Astrocyte (in vitro differentiated cells and primary cell): ENCODE measurements around the gene RPL28. TPM values are rescaled to one million over a fixed set of nuclear protein-coding genes. Genes with fewer than 3 reads are reported as not detected.

ENCODE experiments used
- DNase-seq: peaks from one replicate; pipeline ENCODE4 v3.0.0-alpha.2; 2010; ENCODE audit warnings: low read depth
- FAIRE-seq: peaks from 2 replicates; lab custom pipeline; 2011; peaks lifted over from hg19 to GRCh38; lab: Jason Lieb, UNC
- H2AFZ ChIP-seq: 2 replicates; pipeline ENCODE4 v1.6.0; 2012; ENCODE audit warnings: low read depth, low read length, inconsistent platforms
- H3K27ac ChIP-seq: 2 replicates; pipeline ENCODE4 v1.5.1; 2011; ENCODE audit warnings: low read depth, low read length, inconsistent platforms
- H3K27me3 ChIP-seq: 2 replicates; pipeline ENCODE4 v1.6.0; 2011; ENCODE audit warnings: low read length, inconsistent platforms; ENCODE audit not compliant: insufficient read depth
- H3K36me3 ChIP-seq: 2 replicates; pipeline ENCODE4 v1.5.1; 2011; ENCODE audit warnings: low read length, inconsistent platforms; ENCODE audit not compliant: insufficient read depth
- H3K4me1 ChIP-seq: 2 replicates; pipeline ENCODE4 v1.5.1; 2011; ENCODE audit warnings: low read length, inconsistent platforms; ENCODE audit not compliant: insufficient read depth
- H3K4me2 ChIP-seq: 2 replicates; pipeline ENCODE4 v1.6.0; 2012; ENCODE audit warnings: low read length, inconsistent platforms
- H3K4me3 ChIP-seq: 2 replicates; pipeline ENCODE4 v1.5.1; 2011; ENCODE audit warnings: low read depth, mild to moderate bottlenecking, low read length, inconsistent platforms; ENCODE audit not compliant: insufficient read depth
- H3K79me2 ChIP-seq: 2 replicates; pipeline ENCODE4 v1.6.0; 2012; ENCODE audit warnings: mild to moderate bottlenecking, low read length, inconsistent platforms; ENCODE audit not compliant: insufficient read depth
- H3K9ac ChIP-seq: 2 replicates; pipeline ENCODE4 v1.6.0; 2012; ENCODE audit warnings: mild to moderate bottlenecking, low read length, inconsistent platforms
- H3K9me3 ChIP-seq: 2 replicates; pipeline ENCODE4 v1.5.1; 2012; ENCODE audit warnings: low read depth, mild to moderate bottlenecking, low read length, inconsistent platforms; ENCODE audit not compliant: insufficient read depth
- H4K20me1 ChIP-seq: 2 replicates; pipeline ENCODE4 v1.6.0; 2012; ENCODE audit warnings: low read length, inconsistent platforms; ENCODE audit not compliant: insufficient read depth
- H3K27ac Mint-ChIP-seq: one replicate; pipeline ENCODE4 v1.8.0; 2021; ENCODE audit warnings: mild to moderate bottlenecking, mixed read lengths; ENCODE audit not compliant: unreplicated experiment
- H3K27me3 Mint-ChIP-seq: one replicate; pipeline ENCODE4 v1.8.0; 2021; ENCODE audit warnings: low read depth, mixed read lengths; ENCODE audit not compliant: unreplicated experiment
- H3K36me3 Mint-ChIP-seq: one replicate; pipeline ENCODE4 v1.8.0; 2021; ENCODE audit warnings: low read depth, mixed read lengths; ENCODE audit not compliant: unreplicated experiment
- H3K4me1 Mint-ChIP-seq: one replicate; pipeline ENCODE4 v1.8.0; 2021; ENCODE audit warnings: low read depth, mixed read lengths; ENCODE audit not compliant: unreplicated experiment
- H3K4me3 Mint-ChIP-seq: one replicate; pipeline ENCODE4 v1.8.0; 2021; ENCODE audit warnings: mild to moderate bottlenecking, moderate library complexity, mixed read lengths; ENCODE audit not compliant: unreplicated experiment
- H3K9me3 Mint-ChIP-seq: one replicate; pipeline ENCODE4 v1.8.0; 2021; ENCODE audit warnings: mild to moderate bottlenecking, mixed read lengths; ENCODE audit not compliant: unreplicated experiment
- CTCF ChIP-seq: IDR thresholded peaks from 2 replicates; pipeline ENCODE4 v1.5.1; 2011; ENCODE audit warnings: low read depth, mild to moderate bottlenecking, inconsistent platforms, low read length, moderate library complexity; ENCODE audit not compliant: insufficient read depth
- EZH2 ChIP-seq: IDR thresholded peaks from 2 replicates; pipeline ENCODE4 v1.6.1; 2012; ENCODE audit warnings: mild to moderate bottlenecking, low read length, inconsistent platforms; ENCODE audit not compliant: insufficient read depth
- total RNA-seq: library from RNA; stranded (reverse); gene quantifications from 2 replicates; pipeline ENCODE4 v1.2.1, GENCODE V29; 2021

RPL28 gene
- total RNA-seq, 1 donor from 2014 or later: 2,072 TPM

- TF ChIP-seq CTCF: no peak
- TF ChIP-seq EZH2: no peak
- Histone ChIP-seq H3K27ac (no peak overlapping the region), H3K36me3 (no peaks in the 10 kb centered on the region), H2AFZ (no peak overlapping the region), H3K9ac (no peak overlapping the region), H4K20me1 (peaks cover 11% of the 10 kb centered on the region), H3K9me3 (no peaks in the 10 kb centered on the region), H3K4me1 (peaks cover 10% of the 10 kb centered on the region), H3K4me2 (no peak overlapping the region), H3K79me2 (no peaks in the 10 kb centered on the region), H3K27me3 (peaks cover 17% of the 10 kb centered on the region), H3K4me3 (no peak overlapping the region)
- DNase-seq (no peak), FAIRE-seq (no peak)
- H3K27me3 Mint-ChIP-seq: peaks cover 52% of the 10 kb centered on the region
- H3K36me3 Mint-ChIP-seq: peaks cover 10% of the 10 kb centered on the region
- peak overlapping the region; percentile 47 for H3K27ac Mint-ChIP-seq
- H3K4me1 Mint-ChIP-seq: peaks cover 4% of the 10 kb centered on the region
- H3K4me3 Mint-ChIP-seq: peak overlapping the region; percentile 61
- peaks cover 6% of the 10 kb centered on the region for H3K9me3 Mint-ChIP-seq
Observed at GRCh38 chr19:55352549-55353145, 33.1 kb upstream of the RPL28 start.

- no peak for DNase-seq
- H2AFZ ChIP-seq: peak overlapping the region; percentile 81
Observed at GRCh38 chr19:55353356-55353802, 32.4 kb upstream of the RPL28 start.

More at GRCh38 chr19:55353356-55353802, 32.4 kb upstream of the RPL28 start:
- H4K20me1 ChIP-seq: peaks cover 11% of the 10 kb centered on the region
- H3K4me3 Mint-ChIP-seq: peak overlapping the region; percentile 79
- FAIRE-seq: no peak
- no peaks in the 10 kb centered on the region for H3K36me3 ChIP-seq
- peaks cover 17% of the 10 kb centered on the region for H3K27me3 ChIP-seq
- no peaks in the 10 kb centered on the region for H3K9me3 ChIP-seq
- H3K79me2 ChIP-seq: no peaks in the 10 kb centered on the region
- H3K4me3 ChIP-seq: peak overlapping the region; percentile 17
- H3K9ac ChIP-seq: peak overlapping the region; percentile 43
- H3K4me1 ChIP-seq: peaks cover 10% of the 10 kb centered on the region
- H3K9me3 Mint-ChIP-seq: peaks cover 6% of the 10 kb centered on the region
- H3K4me1 Mint-ChIP-seq: peaks cover 1% of the 10 kb centered on the region
- H3K27me3 Mint-ChIP-seq: peaks cover 58% of the 10 kb centered on the region
- H3K36me3 Mint-ChIP-seq: peaks cover 6% of the 10 kb centered on the region
- TF ChIP-seq EZH2 (no peak), CTCF (no peak)
- H3K27ac Mint-ChIP-seq: no peak overlapping the region
- no peak overlapping the region for H3K27ac ChIP-seq
- peak overlapping the region; percentile 82 for H3K4me2 ChIP-seq
